Keratinocyte (primary cell): ENCODE results near the gene GNLY.

ENCODE experiments used
- EZH2 ChIP-seq: IDR thresholded peaks from one replicate; pipeline ENCODE4 v1.6.1; 2012; ENCODE audit warnings: inconsistent platforms, mild to moderate bottlenecking, low read length, moderate library complexity
- TF ChIP-seq, protein P1 (sequence below), 3 experiments: IDR thresholded peaks in 1 of 3; conservative IDR thresholded peaks in 1 of 3; optimal IDR thresholded peaks in 1 of 3; 2 replicates in 2 of 3; 3 replicates in 1 of 3; pipeline versions ENCODE3 to v1.5.1; 2011; ENCODE audit warnings: low read length in 3 of 3, mild to moderate bottlenecking in 3 of 3, moderate library complexity in 2 of 3, control low read depth in 1 of 3, inconsistent platforms in 1 of 3; ENCODE audit not compliant: insufficient read depth in 2 of 3; ENCODE audit errors: extremely low read depth in 1 of 3

DNA sequence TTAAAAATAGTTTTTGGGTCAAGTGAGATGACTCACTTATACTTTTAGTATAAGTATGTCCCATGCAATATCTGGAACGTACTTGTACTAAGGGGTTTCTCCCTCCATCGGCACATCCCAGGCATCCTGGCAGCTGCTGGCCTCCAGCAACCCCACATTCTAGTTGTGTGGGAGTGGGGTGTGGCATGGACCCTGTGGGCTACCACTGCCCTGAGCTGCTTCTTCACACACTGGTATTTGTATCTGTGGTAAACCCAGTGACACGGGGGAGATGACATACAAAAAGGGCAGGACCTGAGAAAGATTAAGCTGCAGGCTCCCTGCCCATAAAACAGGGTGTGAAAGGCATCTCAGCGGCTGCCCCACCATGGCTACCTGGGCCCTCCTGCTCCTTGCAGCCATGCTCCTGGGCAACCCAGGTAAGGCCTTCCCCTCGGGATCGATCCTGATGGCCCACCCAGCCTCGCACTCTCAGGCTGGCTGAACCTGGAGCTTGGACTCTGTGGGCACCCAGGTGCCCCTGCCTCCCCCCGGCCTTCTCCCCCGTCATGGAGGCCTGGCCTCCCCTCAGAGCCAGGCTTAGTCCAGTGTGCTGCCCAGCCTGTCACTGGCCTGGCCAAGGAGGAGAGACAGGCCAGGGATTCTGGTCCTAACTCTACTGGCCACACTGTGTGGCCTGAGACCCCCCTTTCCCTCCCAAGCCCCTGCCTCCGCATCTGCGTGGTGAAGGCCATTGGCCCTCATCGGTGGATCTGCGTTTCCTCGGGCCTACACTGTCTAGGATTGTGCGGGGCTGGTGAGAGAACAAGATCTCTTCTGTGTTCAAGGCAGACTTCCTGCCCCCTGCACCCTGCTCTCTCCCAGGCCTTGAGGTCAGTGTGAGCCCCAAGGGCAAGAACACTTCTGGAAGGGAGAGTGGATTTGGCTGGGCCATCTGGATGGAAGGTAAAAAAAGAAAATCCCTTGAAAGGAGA, at the start of gene GNLY:
- TF ChIP-seq, protein P1, sequence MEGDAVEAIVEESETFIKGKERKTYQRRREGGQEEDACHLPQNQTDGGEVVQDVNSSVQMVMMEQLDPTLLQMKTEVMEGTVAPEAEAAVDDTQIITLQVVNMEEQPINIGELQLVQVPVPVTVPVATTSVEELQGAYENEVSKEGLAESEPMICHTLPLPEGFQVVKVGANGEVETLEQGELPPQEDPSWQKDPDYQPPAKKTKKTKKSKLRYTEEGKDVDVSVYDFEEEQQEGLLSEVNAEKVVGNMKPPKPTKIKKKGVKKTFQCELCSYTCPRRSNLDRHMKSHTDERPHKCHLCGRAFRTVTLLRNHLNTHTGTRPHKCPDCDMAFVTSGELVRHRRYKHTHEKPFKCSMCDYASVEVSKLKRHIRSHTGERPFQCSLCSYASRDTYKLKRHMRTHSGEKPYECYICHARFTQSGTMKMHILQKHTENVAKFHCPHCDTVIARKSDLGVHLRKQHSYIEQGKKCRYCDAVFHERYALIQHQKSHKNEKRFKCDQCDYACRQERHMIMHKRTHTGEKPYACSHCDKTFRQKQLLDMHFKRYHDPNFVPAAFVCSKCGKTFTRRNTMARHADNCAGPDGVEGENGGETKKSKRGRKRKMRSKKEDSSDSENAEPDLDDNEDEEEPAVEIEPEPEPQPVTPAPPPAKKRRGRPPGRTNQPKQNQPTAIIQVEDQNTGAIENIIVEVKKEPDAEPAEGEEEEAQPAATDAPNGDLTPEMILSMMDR (optimal IDR thresholded peaks at IDR 0.05 in 1 of 3, IDR thresholded peaks at IDR 0.05 in 1 of 3, conservative IDR thresholded peaks at IDR 0.05 in 1 of 3; ENCODE audit: extremely low read depth in 1 of 3, insufficient read depth in 2 of 3, low read length in 3 of 3) = no peak
- TF ChIP-seq EZH2 = no peak
